ENCODE data around the gene REEP3. TPM values are rescaled to one million over a fixed set of nuclear protein-coding genes. Genes with fewer than 3 reads are reported as not detected.
A peak's percentile ranks its signal among the peaks of the same experiment; 100 is the strongest.

The REEP3 gene
- polyA plus RNA-seq, 6 donors from 2014 or later = 5.0 to 7.5 (median 6.3) TPM

- DNase-seq (peak; percentile 63), ATAC-seq (ENCODE audit: low read depth in 2 of 2) (peak; percentile 71 to 72)
- Mint-ChIP-seq H3K9me3 (no peaks in the 10 kb centered on the region), H3K36me3 (no peaks in the 10 kb centered on the region), H3K27me3 (no peaks in the 10 kb centered on the region), H3K4me1 (peaks cover 30 to 42% (median 31%) of the 10 kb centered on the region in 3 donors), H3K27ac (peak overlapping the region; percentile 50 to 94 (median 57)), H3K4me3 (peak overlapping the region; percentile 81 to 95 (median 90))
Observed at GRCh38 chr10:63521416-63522276, 445 bp downstream of the REEP3 start.

- Mint-ChIP-seq H3K27me3 (no peaks in the 10 kb centered on the region), H3K9me3 (no peaks in the 10 kb centered on the region), H3K4me1 (peaks cover 30 to 35% (median 30%) of the 10 kb centered on the region in 3 donors), H3K36me3 (no peaks in the 10 kb centered on the region), H3K27ac (peak overlapping the region; percentile 38 to 94 (median 57)), H3K4me3 (peak overlapping the region; percentile 73 to 95 (median 90))
- ATAC-seq (ENCODE audit: low read depth in 2 of 2) (no peak), DNase-seq (no peak)
Observed at GRCh38 chr10:63522277-63522687, 1.1 kb downstream of the REEP3 start.

DNA sequence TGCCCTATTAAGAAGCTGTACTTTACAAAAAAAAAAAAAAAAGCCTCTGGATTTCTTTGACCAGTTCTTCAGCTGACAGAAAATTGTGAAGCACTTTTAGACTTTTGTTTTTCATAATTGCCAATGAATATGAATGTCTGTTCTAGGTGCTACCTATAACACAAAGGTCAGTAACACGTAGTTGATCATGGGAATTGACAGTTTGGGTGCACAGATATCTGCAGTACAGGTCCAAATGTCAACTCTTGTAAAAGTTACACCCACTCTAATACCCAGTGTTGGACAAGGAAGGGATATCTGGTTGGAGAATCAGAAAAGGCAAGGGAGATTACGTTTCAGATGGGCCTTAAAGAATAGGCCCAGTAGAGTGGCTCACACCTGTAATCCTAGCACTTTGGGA is 1.8 kb downstream of the REEP3 start:
- peak overlapping the region in 4 of 8 donors; percentile 12 to 91 (median 80) for H3K4me3 Mint-ChIP-seq
- no peak for DNase-seq
- peaks cover 0 to 3% of the 10 kb centered on the region in 2 donors for H3K36me3 Mint-ChIP-seq
- H3K4me1 Mint-ChIP-seq = peaks cover 33 to 38% (median 34%) of the 10 kb centered on the region in 3 donors
- H3K9me3 Mint-ChIP-seq = no peaks in the 10 kb centered on the region
- no peak for ATAC-seq (ENCODE audit: low read depth in 2 of 2)
- H3K27me3 Mint-ChIP-seq = no peaks in the 10 kb centered on the region
- peak overlapping the region in 2 of 6 donors; percentile 3 to 88 for H3K27ac Mint-ChIP-seq

- no peaks in the 10 kb centered on the region for H3K9me3 Mint-ChIP-seq
- H3K36me3 Mint-ChIP-seq = peaks cover 10 to 14% of the 10 kb centered on the region in 2 donors
- H3K27ac Mint-ChIP-seq = no peak overlapping the region
- no peak overlapping the region for H3K4me3 Mint-ChIP-seq
- H3K27me3 Mint-ChIP-seq = no peaks in the 10 kb centered on the region
- H3K4me1 Mint-ChIP-seq = peaks cover 28 to 32% (median 29%) of the 10 kb centered on the region in 3 donors
- DNase-seq = no peak
- no peak for ATAC-seq (ENCODE audit: low read depth in 2 of 2)
Observed at GRCh38 chr10:63525021-63525420, 3.8 kb downstream of the REEP3 start.

- Mint-ChIP-seq H3K27ac (no peak overlapping the region), H3K4me3 (no peak overlapping the region), H3K36me3 (peaks cover 10 to 14% of the 10 kb centered on the region in 2 donors), H3K27me3 (no peaks in the 10 kb centered on the region), H3K9me3 (no peaks in the 10 kb centered on the region), H3K4me1 (peaks cover 19 to 25% (median 23%) of the 10 kb centered on the region in 3 donors)
- ATAC-seq (ENCODE audit: low read depth in 2 of 2) (no peak), DNase-seq (no peak)
Observed at GRCh38 chr10:63527401-63527800, 6.2 kb downstream of the REEP3 start.

DNA sequence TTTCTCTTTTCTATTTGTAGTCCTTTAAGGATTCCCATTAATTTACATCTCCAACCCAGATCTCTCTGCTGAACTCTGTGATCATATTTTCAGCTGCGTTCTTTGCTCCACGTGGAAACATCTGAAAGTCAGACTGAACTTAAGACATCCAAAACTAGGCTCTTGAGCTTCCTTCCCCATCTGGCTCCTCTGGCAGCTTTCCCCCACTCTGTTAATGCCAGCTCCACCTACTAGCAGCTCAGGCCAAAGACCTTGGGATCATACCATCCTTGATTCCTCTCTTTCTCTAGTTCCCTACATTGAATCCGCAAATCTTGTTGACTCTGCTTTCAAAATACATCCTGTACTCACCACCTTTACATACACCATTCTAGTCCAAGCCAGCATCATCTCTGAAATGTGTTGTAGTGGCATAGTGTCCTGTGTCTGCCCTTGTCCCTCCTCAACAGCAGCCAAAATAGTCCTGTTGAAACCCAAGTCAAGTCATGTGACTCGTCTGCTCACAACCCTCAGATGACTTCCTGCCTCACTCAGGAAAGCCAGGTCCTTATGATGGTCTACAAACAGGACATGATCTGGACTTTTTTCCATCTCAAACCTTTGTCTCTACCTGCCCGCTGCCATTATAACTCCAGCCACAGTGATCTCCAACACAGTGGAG is 7.0 kb downstream of the REEP3 start:
- DNase-seq (no peak), ATAC-seq (ENCODE audit: low read depth in 2 of 2) (no peak)
- H3K27ac Mint-ChIP-seq = peak overlapping the region in 2 of 6 donors; percentile 36 to 61
- H3K4me3 Mint-ChIP-seq = no peak overlapping the region
- peaks cover 19 to 21% (median 19%) of the 10 kb centered on the region in 3 donors for H3K4me1 Mint-ChIP-seq
- H3K27me3 Mint-ChIP-seq = no peaks in the 10 kb centered on the region
- H3K9me3 Mint-ChIP-seq = no peaks in the 10 kb centered on the region
- peaks cover 10 to 14% of the 10 kb centered on the region in 2 donors for H3K36me3 Mint-ChIP-seq

GRCh38 chr10:63530409-63530808 is 9.2 kb downstream of the REEP3 start:
- Mint-ChIP-seq H3K27me3 (no peaks in the 10 kb centered on the region), H3K4me1 (peaks cover 13 to 16% (median 14%) of the 10 kb centered on the region in 3 donors), H3K4me3 (no peak overlapping the region), H3K27ac (no peak overlapping the region), H3K36me3 (peaks cover 10 to 14% of the 10 kb centered on the region in 2 donors), H3K9me3 (no peaks in the 10 kb centered on the region)
- ATAC-seq (ENCODE audit: low read depth in 2 of 2) (no peak), DNase-seq (no peak)

- Mint-ChIP-seq H3K27ac (no peak overlapping the region), H3K4me1 (no peaks in the 10 kb centered on the region), H3K36me3 (no peaks in the 10 kb centered on the region), H3K9me3 (no peaks in the 10 kb centered on the region), H3K27me3 (no peaks in the 10 kb centered on the region), H3K4me3 (no peak overlapping the region)
- DNase-seq (no peak), ATAC-seq (ENCODE audit: low read depth in 2 of 2) (no peak)
Observed at GRCh38 chr10:63534723-63535122, 13.5 kb downstream of the REEP3 start.

GRCh38 chr10:63536698-63537097 is 15.5 kb downstream of the REEP3 start:
- DNase-seq (no peak), ATAC-seq (ENCODE audit: low read depth in 2 of 2) (no peak)
- Mint-ChIP-seq H3K9me3 (no peaks in the 10 kb centered on the region), H3K4me3 (no peak overlapping the region), H3K4me1 (no peaks in the 10 kb centered on the region), H3K27ac (no peak overlapping the region), H3K36me3 (no peaks in the 10 kb centered on the region), H3K27me3 (no peaks in the 10 kb centered on the region)

GRCh38 chr10:63537536-63537935 is 16.3 kb downstream of the REEP3 start:
- H3K27ac Mint-ChIP-seq = peak overlapping the region in 1 of 6 donors; percentile 48
- no peaks in the 10 kb centered on the region for H3K36me3 Mint-ChIP-seq

GRCh38 chr10:63539377-63539776 is 18.2 kb downstream of the REEP3 start:
- no peak for DNase-seq
- Mint-ChIP-seq H3K9me3 (no peaks in the 10 kb centered on the region), H3K4me1 (peaks cover 0 to 8% (median 5%) of the 10 kb centered on the region in 3 donors), H3K36me3 (no peaks in the 10 kb centered on the region), H3K27me3 (no peaks in the 10 kb centered on the region), H3K27ac (peak overlapping the region in 1 of 6 donors; percentile 21), H3K4me3 (no peak overlapping the region)
- ATAC-seq (ENCODE audit: low read depth in 2 of 2) = no peak

More at GRCh38 chr10:63537536-63537935, 16.3 kb downstream of the REEP3 start:
- Mint-ChIP-seq H3K27me3 (no peaks in the 10 kb centered on the region), H3K9me3 (no peaks in the 10 kb centered on the region), H3K4me1 (no peaks in the 10 kb centered on the region), H3K4me3 (no peak overlapping the region)
- no peak for ATAC-seq (ENCODE audit: low read depth in 2 of 2)
- no peak for DNase-seq

- Mint-ChIP-seq H3K27ac (peak overlapping the region in 2 of 6 donors; percentile 17 to 26), H3K36me3 (no peaks in the 10 kb centered on the region), H3K4me3 (no peak overlapping the region), H3K4me1 (peaks cover 0 to 9% (median 5%) of the 10 kb centered on the region in 3 donors), H3K9me3 (no peaks in the 10 kb centered on the region), H3K27me3 (no peaks in the 10 kb centered on the region)
- no peak for ATAC-seq (ENCODE audit: low read depth in 2 of 2)
- no peak for DNase-seq
Observed at GRCh38 chr10:63539994-63540393, 18.8 kb downstream of the REEP3 start.

DNA sequence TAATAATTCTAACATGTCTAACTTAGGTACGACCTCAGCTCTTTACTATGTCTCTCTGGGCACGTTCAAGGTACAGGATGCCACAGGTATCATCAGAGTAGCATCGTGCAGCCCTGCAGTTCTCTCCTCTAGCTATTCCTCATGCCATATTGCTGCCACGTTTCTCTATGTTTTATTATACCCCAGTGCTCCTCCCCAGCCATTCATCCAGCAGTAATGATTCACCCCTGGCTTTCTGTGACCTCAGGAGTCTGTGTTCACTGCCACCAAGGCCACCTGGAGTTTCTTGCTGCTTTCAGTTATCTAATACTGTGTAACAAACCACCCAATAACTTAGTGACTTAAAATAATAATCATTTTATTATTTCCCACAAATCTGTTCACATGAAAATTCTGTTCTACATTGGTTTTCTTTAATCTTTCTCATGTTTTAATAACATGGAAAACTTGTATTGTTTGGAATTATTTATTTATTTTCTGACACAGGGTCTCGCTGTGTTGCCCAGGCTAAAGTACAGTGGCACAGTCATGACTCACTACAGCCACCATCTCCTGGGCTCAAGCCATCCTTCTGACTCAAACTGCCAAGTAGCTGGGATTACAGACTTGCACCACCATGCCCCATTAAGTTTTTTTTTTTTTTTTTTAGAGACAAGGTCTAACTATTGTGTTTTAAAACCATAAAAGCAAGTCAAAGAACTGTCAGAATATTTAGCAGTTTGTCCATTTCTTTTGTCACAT is 21.8 kb downstream of the REEP3 start:
- no peaks in the 10 kb centered on the region for H3K27me3 Mint-ChIP-seq
- no peaks in the 10 kb centered on the region for H3K36me3 Mint-ChIP-seq
- H3K4me1 Mint-ChIP-seq = peaks cover 0 to 13% (median 10%) of the 10 kb centered on the region in 3 donors
- ATAC-seq (ENCODE audit: low read depth in 2 of 2) (no peak), DNase-seq (no peak)
- no peaks in the 10 kb centered on the region for H3K9me3 Mint-ChIP-seq
- H3K27ac Mint-ChIP-seq = peak overlapping the region in 2 of 6 donors; percentile 8 to 36
- no peak overlapping the region for H3K4me3 Mint-ChIP-seq

Data from naive B cell (primary cell).